HG03064 (cell line): ENCODE data around the gene RASSF8.

ENCODE experiments used
- ATAC-seq: cut with Tn5 transposase; IDR thresholded peaks from one replicate; pipeline ENCODE4 v1.9.1; 2021; ENCODE audit warnings: low read depth; ENCODE audit not compliant: unreplicated experiment

Gene RASSF8

DNA sequence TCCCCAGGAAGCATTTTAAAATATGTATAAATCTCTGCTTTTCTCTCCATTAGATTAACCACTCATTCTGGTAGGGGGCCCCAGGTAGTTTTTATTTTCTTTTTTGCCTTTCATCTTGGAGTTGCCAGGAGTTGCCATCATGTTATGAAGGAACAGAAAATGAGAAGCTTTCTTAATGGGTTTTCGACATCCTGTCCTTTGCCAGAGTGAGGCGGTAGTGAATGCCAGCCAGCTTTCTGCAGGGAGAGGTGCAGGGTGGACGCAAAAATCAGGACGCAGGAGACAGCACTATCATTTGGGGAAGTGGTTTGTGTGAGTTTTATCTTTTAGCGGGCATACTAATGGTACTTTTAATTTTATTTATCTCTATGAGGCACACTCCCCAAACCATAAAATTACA lies 1.7 kb downstream of the RASSF8 start:
- ATAC-seq: no peak

- no peak for ATAC-seq
These were observed 2.5 kb downstream of the RASSF8 start for GRCh38 chr12:25960961-25961360.

DNA sequence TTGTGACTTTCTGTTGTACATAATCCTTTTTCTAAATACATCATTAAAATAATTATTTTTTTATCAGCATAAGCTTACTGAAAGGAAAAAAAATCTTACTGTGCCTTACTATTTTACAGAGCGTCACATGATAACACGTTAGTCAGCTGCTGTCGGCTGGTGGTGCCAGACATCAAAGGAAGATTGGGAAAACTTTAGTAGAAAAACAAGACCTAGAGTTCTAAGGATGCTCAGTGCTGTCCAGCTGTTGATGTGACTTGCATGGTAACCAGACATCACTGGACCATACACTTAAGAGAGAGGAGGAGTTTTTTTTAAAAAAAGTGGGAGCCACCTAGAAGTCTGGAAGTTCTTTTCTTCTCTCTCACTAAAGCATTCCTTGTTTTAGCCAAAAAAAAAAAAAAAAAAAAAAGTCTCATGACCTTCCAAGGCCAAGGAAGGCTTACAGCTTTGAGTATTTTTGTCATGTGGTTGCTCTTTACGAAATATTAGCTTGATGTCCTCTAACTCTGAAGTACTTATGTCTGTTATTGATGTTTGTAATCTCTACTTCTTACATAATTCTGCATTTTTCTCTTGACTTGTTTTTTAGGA lies 4.5 kb downstream of the RASSF8 start:
- no peak for ATAC-seq

DNA sequence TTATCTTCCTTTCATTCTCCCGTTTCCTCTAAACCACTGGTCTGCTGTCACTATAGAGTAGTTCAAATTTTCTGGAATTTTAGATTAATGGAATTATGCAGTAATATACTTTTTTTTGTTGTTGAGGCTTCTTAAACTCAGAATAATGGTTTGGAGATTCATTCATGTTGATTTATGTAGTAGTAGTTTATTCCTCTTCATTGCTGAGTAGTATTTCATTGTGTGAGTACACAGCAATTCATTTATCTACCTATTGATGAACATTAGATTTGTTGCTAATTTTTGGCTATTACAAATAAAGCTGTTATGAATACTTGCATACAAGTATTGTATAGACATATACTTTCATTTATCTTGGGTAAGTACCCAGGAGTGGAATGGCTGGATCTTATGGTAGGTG lies 7.2 kb downstream of the RASSF8 start:
- ATAC-seq: no peak

GRCh38 chr12:25970082-25970481 lies 11.6 kb downstream of the RASSF8 start:
- ATAC-seq: no peak

GRCh38 chr12:25970916-25971653 lies 12.6 kb downstream of the RASSF8 start:
- no peak for ATAC-seq

DNA sequence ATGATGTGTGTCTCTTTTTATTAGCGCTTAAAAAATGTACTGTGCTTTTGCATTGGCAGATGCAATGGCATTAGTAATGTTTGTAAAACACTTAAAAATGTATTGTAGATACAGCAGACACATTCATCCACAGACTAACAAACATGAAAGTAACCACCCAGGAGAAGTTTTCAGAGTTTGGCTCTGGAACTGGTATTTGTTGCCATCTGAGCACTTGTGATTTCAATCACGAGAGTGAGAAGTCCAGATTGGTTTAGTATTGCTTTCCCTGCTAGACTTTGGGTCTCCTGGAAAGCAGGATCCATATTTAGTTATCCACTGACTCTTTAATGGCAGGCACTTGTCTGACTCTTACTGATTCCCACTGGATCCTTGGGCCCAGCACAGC lies 13.2 kb downstream of the RASSF8 start:
- ATAC-seq: no peak

- ATAC-seq: no peak
These were observed 14.3 kb downstream of the RASSF8 start for GRCh38 chr12:25972783-25973182.

GRCh38 chr12:25975179-25975578 lies 16.7 kb downstream of the RASSF8 start:
- no peak for ATAC-seq

DNA sequence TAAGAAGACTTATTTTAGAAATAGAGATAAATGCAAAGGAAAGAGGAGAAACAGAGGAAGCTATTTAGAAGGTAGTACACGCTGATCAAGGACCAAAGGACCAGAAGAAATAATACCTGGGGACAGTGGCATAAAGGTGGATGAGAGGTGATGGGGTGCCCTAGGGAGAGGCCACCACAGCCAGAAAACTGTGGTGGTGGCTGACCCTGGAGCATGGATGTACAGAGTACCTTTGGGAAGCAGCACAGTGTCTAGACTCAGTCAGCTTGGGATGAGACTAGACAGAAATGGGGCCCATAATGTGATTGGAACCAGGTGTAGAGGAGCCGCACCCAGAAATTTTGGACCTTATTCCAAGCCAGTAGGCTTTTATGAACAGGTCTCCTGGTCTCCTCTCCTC lies 17.2 kb downstream of the RASSF8 start:
- no peak for ATAC-seq

DNA sequence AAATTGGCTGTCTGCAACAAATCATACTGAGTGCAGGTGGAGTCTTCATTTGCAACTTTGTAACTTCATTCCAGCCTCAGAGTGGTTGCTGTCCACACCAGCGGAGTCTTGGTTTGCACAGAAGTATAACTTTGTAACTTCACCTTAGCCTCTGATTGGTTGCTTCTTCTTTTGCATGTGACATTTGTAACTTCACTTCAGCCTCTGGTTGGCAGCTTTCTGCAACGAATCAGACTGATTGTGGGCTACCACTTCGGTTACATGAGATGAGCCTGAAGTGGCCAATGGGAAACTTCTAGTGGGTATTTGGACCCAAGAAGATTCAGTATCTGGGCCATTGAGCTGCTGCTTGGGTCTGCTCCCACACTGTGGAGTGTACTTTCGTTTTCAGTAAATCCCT lies 17.8 kb downstream of the RASSF8 start:
- no peak for ATAC-seq

DNA sequence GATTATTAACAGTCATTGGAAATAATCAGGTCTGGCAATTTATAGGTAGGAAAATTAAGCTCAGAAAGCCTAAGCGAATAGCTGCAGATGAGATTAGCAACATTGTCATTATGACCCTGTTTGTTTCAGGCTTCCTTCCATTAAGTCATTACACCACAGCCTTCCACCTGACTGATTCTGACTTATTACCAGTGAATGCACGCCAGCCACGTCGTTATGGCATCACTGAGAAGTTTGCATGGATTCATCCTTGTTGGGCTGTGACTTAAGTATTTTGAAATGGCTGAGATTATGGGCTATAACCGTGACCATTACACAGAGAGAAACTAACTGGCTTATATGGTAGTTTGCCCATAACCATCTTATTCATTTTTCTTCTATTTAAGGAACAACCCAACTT lies 18.6 kb downstream of the RASSF8 start:
- no peak for ATAC-seq

DNA sequence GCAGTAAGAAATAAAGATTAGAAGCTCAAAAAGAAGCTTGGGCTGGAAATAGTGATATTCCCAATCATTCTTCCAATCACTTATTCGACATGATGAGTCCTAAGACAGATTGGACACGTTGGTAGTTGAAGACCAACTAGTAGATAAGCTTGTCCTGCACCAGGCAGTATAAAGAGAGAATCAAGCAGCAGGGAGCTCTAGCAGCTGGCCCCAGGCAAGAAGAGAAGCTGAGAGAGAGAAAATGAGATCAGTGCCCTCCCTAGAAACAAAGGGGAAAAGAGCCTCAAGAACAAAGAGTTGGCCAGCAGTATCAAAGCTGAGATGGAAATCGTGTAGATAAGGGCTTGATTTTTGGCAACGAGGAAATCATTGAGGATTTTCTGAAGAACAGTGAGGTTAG lies 20.6 kb downstream of the RASSF8 start:
- no peak for ATAC-seq

GRCh38 chr12:25979563-25979962 lies 21.1 kb downstream of the RASSF8 start:
- no peak for ATAC-seq

- ATAC-seq: no peak
These were observed 21.6 kb downstream of the RASSF8 start for GRCh38 chr12:25980035-25980434.

- no peak for ATAC-seq
These were observed 23.1 kb downstream of the RASSF8 start for GRCh38 chr12:25981597-25981996.

- ATAC-seq: no peak
These were observed 23.9 kb downstream of the RASSF8 start for GRCh38 chr12:25982416-25982815.

DNA sequence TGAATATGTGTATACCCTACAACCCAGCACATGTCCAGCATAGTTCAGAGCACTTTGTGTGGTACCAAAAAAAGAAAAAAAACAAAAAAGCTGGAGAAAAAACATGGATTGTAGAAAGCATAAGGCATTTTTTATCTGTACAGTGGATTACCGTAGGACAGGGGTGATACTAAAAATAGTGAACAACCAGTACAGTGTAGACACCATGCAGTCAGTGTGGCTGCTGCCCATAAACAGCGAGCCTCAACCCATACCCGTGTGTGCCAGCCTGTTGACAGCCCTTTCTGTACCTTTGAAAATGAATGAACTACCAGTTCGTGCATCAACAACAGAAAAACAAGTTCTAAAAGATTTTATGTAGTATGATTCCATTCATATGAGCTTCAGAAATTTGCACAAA lies 25.1 kb downstream of the RASSF8 start:
- no peak for ATAC-seq

- ATAC-seq: no peak
These were observed 26.3 kb downstream of the RASSF8 start for GRCh38 chr12:25984759-25985158.

DNA sequence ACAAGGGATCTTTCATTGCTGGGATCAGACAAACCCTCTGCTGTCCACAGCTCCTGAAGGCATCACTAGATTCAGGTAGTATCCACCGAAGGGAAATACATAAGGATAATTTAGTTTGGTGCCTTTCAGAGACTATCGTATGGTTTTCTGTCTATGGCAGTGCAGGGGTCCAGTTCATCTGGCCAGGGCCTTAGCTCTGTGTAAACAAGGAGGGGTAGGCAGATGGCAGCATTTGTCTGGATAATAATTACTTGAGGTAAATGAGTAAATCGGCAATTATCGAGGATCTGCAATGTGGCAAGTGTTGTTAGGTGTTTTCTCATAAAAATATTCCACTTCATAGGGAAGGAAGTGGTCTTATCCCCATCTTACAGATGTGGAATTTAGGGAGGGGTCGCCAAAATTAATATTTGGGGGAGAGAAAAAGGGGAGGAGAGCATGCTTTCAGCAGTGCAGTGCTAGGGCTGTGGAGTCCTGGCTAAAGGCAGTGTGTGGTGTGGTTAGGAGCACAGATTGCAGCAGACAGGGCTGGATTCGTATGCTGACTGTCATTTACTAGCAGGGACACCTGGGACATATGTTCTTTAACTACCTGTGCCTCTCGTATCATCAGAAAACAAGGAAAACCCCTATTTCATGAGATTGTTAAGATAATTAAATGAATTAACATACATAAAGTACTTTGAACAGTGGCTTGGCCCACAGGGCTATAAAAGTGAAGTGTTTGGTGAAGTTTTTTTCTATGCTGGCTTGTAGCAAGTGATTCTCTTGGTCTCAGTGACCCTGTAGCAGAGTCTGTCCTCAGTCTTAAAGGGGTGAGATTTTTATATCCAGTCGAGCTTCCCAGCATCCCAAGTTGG lies 27.1 kb downstream of the RASSF8 start:
- no peak for ATAC-seq

DNA sequence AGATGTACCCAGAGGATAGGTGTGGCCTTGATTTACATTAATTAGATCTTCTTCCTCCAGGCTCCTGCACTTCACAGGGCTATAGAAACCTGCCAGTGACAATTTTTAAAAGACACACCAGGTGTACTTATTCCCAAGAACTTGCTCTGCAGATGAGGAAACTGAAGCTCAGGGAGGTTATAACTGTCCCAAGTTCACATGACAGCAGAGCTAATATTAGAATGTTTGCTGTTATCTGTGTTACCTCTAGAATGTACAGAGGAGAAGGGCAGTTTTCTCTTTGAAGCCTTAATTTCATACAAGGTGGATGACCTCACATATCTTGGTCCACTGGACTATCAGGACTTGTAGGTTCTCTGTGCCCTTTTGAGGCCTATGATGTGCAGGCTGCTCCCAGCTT lies 27.7 kb downstream of the RASSF8 start:
- no peak for ATAC-seq

DNA sequence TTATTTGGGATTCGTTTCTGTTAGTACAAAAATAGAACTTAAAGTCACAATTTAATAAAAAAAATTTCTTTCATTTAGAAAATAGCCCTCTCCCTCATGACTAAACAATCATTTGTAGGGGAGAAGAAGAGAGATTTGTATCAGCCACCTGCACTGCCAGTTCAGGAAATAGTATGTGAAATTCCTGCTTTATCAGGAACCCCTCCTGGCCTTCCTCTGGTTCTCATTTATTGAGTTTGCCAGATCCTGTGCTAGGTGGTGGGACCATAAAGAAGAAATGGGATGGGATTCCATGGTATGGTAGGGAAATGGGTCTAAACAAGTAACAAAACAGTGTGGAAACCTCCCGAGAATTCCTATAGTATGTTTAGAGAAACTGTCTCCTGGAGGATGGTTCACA lies 30.0 kb downstream of the RASSF8 start:
- no peak for ATAC-seq
